HepG2 (cell line): ENCODE results near the gene FAT1. TPM values are rescaled to one million over a fixed set of nuclear protein-coding genes. Genes with fewer than 3 reads are reported as not detected.
A peak's percentile ranks its signal among the peaks of the same experiment; 100 is the strongest.

Experiments
- NCOR1 ChIP-seq: fragments of 200-600 bp; sonication (generic); IDR thresholded peaks from 2 replicates; pipeline ENCODE4 v1.7.0; 2017; ENCODE audit warnings: antibody characterized with exemption, low read length, borderline replicate concordance
- ZBTB4 ChIP-seq: sonication (generic); formaldehyde crosslinking; IDR thresholded peaks from 2 replicates; pipeline ENCODE4 v1.4.0; 2020; ENCODE audit warnings: missing genetic modification reagents, mild to moderate bottlenecking, borderline replicate concordance
- ZBTB40 ChIP-seq, 2 experiments: fragments of 450-650 bp in 1 of 2; sonication (generic) in 1 of 2; formaldehyde crosslinking in 1 of 2; IDR thresholded peaks; 2 replicates each; pipeline versions ENCODE4 v1.6.1 to v1.8.0; 2016 to 2022; ENCODE audit warnings: antibody characterized with exemption in 1 of 2, mild to moderate bottlenecking in 1 of 2, missing genetic modification reagents in 1 of 2
- ZFP37 ChIP-seq: sonication (generic); formaldehyde crosslinking; IDR thresholded peaks from 2 replicates; pipeline ENCODE4 v1.4.0; 2020; ENCODE audit warnings: missing genetic modification reagents, borderline replicate concordance
- polyA plus RNA-seq, 8 experiments: library from polyadenylated mRNA; depleted of rRNA in 3 of 8; stranded (reverse) in 7 of 8; unstranded in 1 of 8; fragments of >200 nt; fragmentation: Illumina TruSeq in 4 of 8; extraction: Trizol in 4 of 8; gene quantifications; 2 replicates each; pipeline versions ENCODE4 v1.2.1 to v1.2.3, GENCODE V29; 2011 to 2016; ENCODE audit warnings: low read depth in 4 of 8, missing spikeins in 1 of 8, mixed read lengths in 1 of 8; ENCODE audit not compliant: insufficient read depth in 1 of 8
- total RNA-seq, 5 experiments: library from RNA; depleted of rRNA; stranded (reverse); fragments of >200 nt; fragmentation: Illumina TruSeq; extraction: Trizol; gene quantifications; 2 replicates each; pipeline ENCODE4 v1.2.3, GENCODE V29; 2016; ENCODE audit warnings: low read depth in 1 of 5
- TF ChIP-seq, protein P1 (sequence below): IDR thresholded peaks from 2 replicates; pipeline ENCODE4 v1.6.1; 2016
- TF ChIP-seq, protein P2 (sequence below): sonication (generic); formaldehyde crosslinking; IDR thresholded peaks from 2 replicates; pipeline ENCODE4 v1.4.0; 2020; ENCODE audit warnings: mild to moderate bottlenecking, missing genetic modification reagents

FAT1 gene
- total and polyA plus RNA-seq, 2 of the 13 experiments (the other 11 are each of a cell fraction or from before 2014, with no cell fraction given): 185 to 216 TPM

GRCh38 chr4:186765673-186766546 lies 42.3 kb upstream of the FAT1 start (continued):
- peak; percentile 62; the same call in 1 of the 2 replicates for TF ChIP-seq ZBTB4 (CRISPR knock-in tag)
- peak; percentile 81; the same call in 1 of the 2 replicates for TF ChIP-seq NCOR1
- 0 out of 2 replicates have a peak, but pooled peaks have one; percentile 45 for TF ChIP-seq ZFP37 (CRISPR knock-in tag)
- TF ChIP-seq, protein P1, sequence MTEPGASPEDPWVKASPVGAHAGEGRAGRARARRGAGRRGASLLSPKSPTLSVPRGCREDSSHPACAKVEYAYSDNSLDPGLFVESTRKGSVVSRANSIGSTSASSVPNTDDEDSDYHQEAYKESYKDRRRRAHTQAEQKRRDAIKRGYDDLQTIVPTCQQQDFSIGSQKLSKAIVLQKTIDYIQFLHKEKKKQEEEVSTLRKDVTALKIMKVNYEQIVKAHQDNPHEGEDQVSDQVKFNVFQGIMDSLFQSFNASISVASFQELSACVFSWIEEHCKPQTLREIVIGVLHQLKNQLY (CRISPR knock-in tag): peak; percentile 26; the same call in 1 of the 2 replicates
- TF ChIP-seq, protein P2, sequence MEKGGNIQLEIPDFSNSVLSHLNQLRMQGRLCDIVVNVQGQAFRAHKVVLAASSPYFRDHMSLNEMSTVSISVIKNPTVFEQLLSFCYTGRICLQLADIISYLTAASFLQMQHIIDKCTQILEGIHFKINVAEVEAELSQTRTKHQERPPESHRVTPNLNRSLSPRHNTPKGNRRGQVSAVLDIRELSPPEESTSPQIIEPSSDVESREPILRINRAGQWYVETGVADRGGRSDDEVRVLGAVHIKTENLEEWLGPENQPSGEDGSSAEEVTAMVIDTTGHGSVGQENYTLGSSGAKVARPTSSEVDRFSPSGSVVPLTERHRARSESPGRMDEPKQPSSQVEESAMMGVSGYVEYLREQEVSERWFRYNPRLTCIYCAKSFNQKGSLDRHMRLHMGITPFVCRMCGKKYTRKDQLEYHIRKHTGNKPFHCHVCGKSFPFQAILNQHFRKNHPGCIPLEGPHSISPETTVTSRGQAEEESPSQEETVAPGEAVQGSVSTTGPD (CRISPR knock-in tag): no peak; the same call in 1 of the 2 replicates
- no peak for TF ChIP-seq ZBTB40 (IDR thresholded peaks at IDR 0.05)
- TF ChIP-seq ZBTB40 (CRISPR knock-in tag; IDR thresholded peaks at IDR 0.05): peak; percentile 61; the same call in 1 of the 2 replicates
